Measurements from ENCODE around the gene MRPL9. TPM values are rescaled to one million over a fixed set of nuclear protein-coding genes. Genes with fewer than 3 reads are reported as not detected.

MRPL9 gene
- total RNA-seq, 1 experiment from 2014 or later, result 171 TPM

Other genes with a start within 250 kb of the MRPL9 start
- 36.9 and 46.0 TPM in 2 replicates for gene TUFT1, start 223.2 kb downstream of the MRPL9 start, total RNA-seq (2014; rRNA removed; shearing (Covaris generic))
- gene SNX27, start 151.4 kb downstream of the MRPL9 start, total RNA-seq (2014; rRNA removed; shearing (Covaris generic)), result 18.4 and 28.5 TPM in 2 replicates
- not detected in 2 replicates for gene CELF3, start 46.7 kb downstream of the MRPL9 start, total RNA-seq (2014; rRNA removed; shearing (Covaris generic))
- gene RIIAD1, start 42.0 kb downstream of the MRPL9 start, total RNA-seq (2014; rRNA removed; shearing (Covaris generic)), result not detected in 2 replicates
- 0.94 and 4.0 TPM in 2 replicates for gene TDRKH, start 27.0 kb upstream of the MRPL9 start, total RNA-seq (2014; rRNA removed; shearing (Covaris generic))
- gene LINGO4, start 41.9 kb upstream of the MRPL9 start, total RNA-seq (2014; rRNA removed; shearing (Covaris generic)), result not detected in 2 replicates
- not detected in 2 replicates for gene RORC, start 68.3 kb upstream of the MRPL9 start, total RNA-seq (2014; rRNA removed; shearing (Covaris generic))
- not detected in 2 replicates for gene C2CD4D, start 76.3 kb upstream of the MRPL9 start, total RNA-seq (2014; rRNA removed; shearing (Covaris generic))
- gene THEM5, start 90.2 kb upstream of the MRPL9 start, total RNA-seq (2014; rRNA removed; shearing (Covaris generic)), result not detected in 2 replicates
- gene THEM4, start 146.0 kb upstream of the MRPL9 start, total RNA-seq (2014; rRNA removed; shearing (Covaris generic)), result 7.5 and 9.5 TPM in 2 replicates
- gene S100A10, start 230.4 kb upstream of the MRPL9 start, total RNA-seq (2014; rRNA removed; shearing (Covaris generic)), result 90.2 and 151 TPM in 2 replicates

Data from SJSA1 (cell line).